ENCODE results near the gene IKZF3.
A peak's percentile ranks its signal among the peaks of the same experiment; 100 is the strongest.

Gene IKZF3

GRCh38 chr17:39757176-39757662 lies 106.9 kb downstream of the IKZF3 start:
- peak overlapping the region; percentile 99 for H3K27ac ChIP-seq (ENCODE audit: low read length)

GRCh38 chr17:39756380-39757079 lies 107.6 kb downstream of the IKZF3 start:
- Histone ChIP-seq H2AFZ (ENCODE audit: low read length) (no peak overlapping the region), H4K20me1 (ENCODE audit: insufficient read depth, low read length) (no peaks in the 10 kb centered on the region), H3K36me3 (replicated peaks; ENCODE audit: insufficient read depth, low read length) (no peaks in the 10 kb centered on the region), H3K27ac (ENCODE audit: low read length) (peak overlapping the region; percentile 99), H3K9ac (ENCODE audit: low read length) (peak overlapping the region; percentile 99), H3K27me3 (replicated peaks; ENCODE audit: insufficient read depth, low read length) (no peaks in the 10 kb centered on the region), H3K79me2 (ENCODE audit: low read length) (peaks cover 34% of the 10 kb centered on the region), H3K4me2 (ENCODE audit: low read depth, low read length) (peak overlapping the region; percentile 90), H3K4me3 (ENCODE audit: low read length) (peak overlapping the region; percentile 40), H3F3A (ENCODE audit: insufficient read depth, low read length) (peaks cover 63% of the 10 kb centered on the region), H3K9me3 (replicated peaks; ENCODE audit: insufficient read depth, low read length) (no peaks in the 10 kb centered on the region), H3K9me2 (replicated peaks; ENCODE audit: insufficient read depth, low read length) (no peaks in the 10 kb centered on the region), H3K4me1 (ENCODE audit: low read length) (peaks cover 67% of the 10 kb centered on the region)
- DNase-seq = no peak
- TF ChIP-seq EZH2phosphoT487 (IDR thresholded peaks at IDR 0.05; ENCODE audit: low read length) (no peak), CTCF (IDR thresholded peaks at IDR 0.05; ENCODE audit: low read length) (no peak; the same call in 1 of the 2 replicates), EZH2 (optimal IDR thresholded peaks at IDR 0.05; ENCODE audit: low read depth, low read length) (no peak)

More at GRCh38 chr17:39757176-39757662, 106.9 kb downstream of the IKZF3 start:
- peaks cover 39% of the 10 kb centered on the region for H3K79me2 ChIP-seq (ENCODE audit: low read length)
- H3K27me3 ChIP-seq (replicated peaks; ENCODE audit: insufficient read depth, low read length) = no peaks in the 10 kb centered on the region
- TF ChIP-seq CTCF (IDR thresholded peaks at IDR 0.05; ENCODE audit: low read length) (no peak), EZH2 (optimal IDR thresholded peaks at IDR 0.05; ENCODE audit: low read depth, low read length) (no peak), EZH2phosphoT487 (IDR thresholded peaks at IDR 0.05; ENCODE audit: low read length) (no peak)
- H3K9me3 ChIP-seq (replicated peaks; ENCODE audit: insufficient read depth, low read length) = no peaks in the 10 kb centered on the region
- no peak for DNase-seq
- peak overlapping the region; percentile 90 for H3K4me2 ChIP-seq (ENCODE audit: low read depth, low read length)
- peaks cover 67% of the 10 kb centered on the region for H3K4me1 ChIP-seq (ENCODE audit: low read length)
- no peak overlapping the region for H2AFZ ChIP-seq (ENCODE audit: low read length)
- peaks cover 63% of the 10 kb centered on the region for H3F3A ChIP-seq (ENCODE audit: insufficient read depth, low read length)
- no peaks in the 10 kb centered on the region for H4K20me1 ChIP-seq (ENCODE audit: insufficient read depth, low read length)
- H3K9me2 ChIP-seq (replicated peaks; ENCODE audit: insufficient read depth, low read length) = no peaks in the 10 kb centered on the region
- 0 out of 2 replicates have a peak, but pooled peaks cover 1% of the 10 kb centered on the region for H3K36me3 ChIP-seq (replicated peaks; ENCODE audit: insufficient read depth, low read length)
- no peak overlapping the region for H3K4me3 ChIP-seq (ENCODE audit: low read length)
- peak overlapping the region; percentile 99 for H3K9ac ChIP-seq (ENCODE audit: low read length)

DNA sequence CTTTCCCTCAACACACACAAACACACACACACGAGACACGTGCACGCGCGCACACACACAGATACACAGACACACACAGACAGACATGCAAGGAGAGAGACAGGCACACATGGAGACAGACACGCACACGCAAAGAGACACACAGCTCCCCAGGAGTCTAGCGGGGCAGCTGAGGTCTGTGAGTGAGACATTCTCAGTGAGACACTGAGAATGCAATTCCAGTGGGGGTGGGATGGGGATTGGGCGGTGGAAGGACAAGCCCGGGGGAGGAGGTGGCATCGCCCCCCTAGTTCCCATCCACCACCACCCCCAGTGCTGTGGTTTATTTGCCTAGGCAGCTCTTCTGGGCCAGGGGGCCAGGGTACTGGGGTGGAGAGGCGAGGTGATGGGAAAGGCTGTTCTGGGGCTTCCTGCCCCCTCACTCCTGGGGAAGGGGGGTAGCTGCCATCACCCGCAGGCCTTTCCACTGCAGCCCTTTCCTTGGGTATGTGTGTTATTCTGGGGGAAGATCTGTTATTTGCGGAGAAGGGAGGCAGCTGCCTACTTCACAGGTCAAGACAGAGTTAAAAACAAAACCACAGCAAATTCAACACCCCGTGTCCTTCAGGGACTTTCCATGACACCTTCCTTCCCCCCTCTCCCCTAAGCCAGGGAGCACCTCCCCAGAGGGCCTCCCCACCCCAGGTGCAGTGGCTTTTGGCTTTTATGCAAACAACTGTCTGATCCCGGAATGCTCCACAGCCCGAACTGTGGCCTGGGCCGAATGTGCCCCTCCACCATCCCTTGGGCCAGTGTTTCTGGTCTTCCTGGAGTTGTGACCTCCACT lies 108.3 kb downstream of the IKZF3 start:
- H3K9me3 ChIP-seq (replicated peaks; ENCODE audit: insufficient read depth, low read length) = no peaks in the 10 kb centered on the region
- peak; percentile 97 for DNase-seq
- peak overlapping the region; percentile 90 for H3K4me2 ChIP-seq (ENCODE audit: low read depth, low read length)
- no peaks in the 10 kb centered on the region for H3K27me3 ChIP-seq (replicated peaks; ENCODE audit: insufficient read depth, low read length)
- H3K4me3 ChIP-seq (ENCODE audit: low read length) = peak overlapping the region; percentile 77
- H3K9me2 ChIP-seq (replicated peaks; ENCODE audit: insufficient read depth, low read length) = no peaks in the 10 kb centered on the region
- peak overlapping the region; percentile 99 for H3K27ac ChIP-seq (ENCODE audit: low read length)
- TF ChIP-seq CTCF (IDR thresholded peaks at IDR 0.05; ENCODE audit: low read length) (no peak), EZH2 (optimal IDR thresholded peaks at IDR 0.05; ENCODE audit: low read depth, low read length) (no peak), EZH2phosphoT487 (IDR thresholded peaks at IDR 0.05; ENCODE audit: low read length) (no peak)
- H3K79me2 ChIP-seq (ENCODE audit: low read length) = peaks cover 28% of the 10 kb centered on the region
- H4K20me1 ChIP-seq (ENCODE audit: insufficient read depth, low read length) = no peaks in the 10 kb centered on the region
- H3K4me1 ChIP-seq (ENCODE audit: low read length) = peaks cover 62% of the 10 kb centered on the region
- peak overlapping the region; percentile 99 for H3K9ac ChIP-seq (ENCODE audit: low read length)
- H3F3A ChIP-seq (ENCODE audit: insufficient read depth, low read length) = peaks cover 58% of the 10 kb centered on the region
- no peak overlapping the region for H2AFZ ChIP-seq (ENCODE audit: low read length)
- no peaks in the 10 kb centered on the region for H3K36me3 ChIP-seq (replicated peaks; ENCODE audit: insufficient read depth, low read length)

Measured in MM.1S (cell line).